Umbilical cord (tissue), 1 donor: Measurements from ENCODE around the gene DAB2IP. TPM values are rescaled to one million over a fixed set of nuclear protein-coding genes. Genes with fewer than 3 reads are reported as not detected.

Experiments used
- total RNA-seq: library from RNA; depleted of rRNA; stranded (reverse); fragments of >200 nt; gene quantifications from one replicate; pipeline ENCODE4 v1.2.3, GENCODE V29; 2014; ENCODE audit warnings: low replicate concordance; ENCODE audit not compliant: insufficient read depth

The DAB2IP gene
- total RNA-seq, 1 donor from 2014 or later = 60.9 TPM

Other genes with a start within 250 kb of the DAB2IP start
- 12.0 TPM for gene GGTA1, start 151.8 kb upstream of the DAB2IP start, total RNA-seq